Subcutaneous abdominal adipose tissue (tissue), 5 donors: Measurements from ENCODE around the gene MIA.
"Not testable (repeated sequence)": the region's sequence is repeated elsewhere in the genome, so short reads cannot be mapped to it uniquely, and the experiment has no call there.

Experiments used
- H3K27ac ChIP-seq: one replicate; pipeline ENCODE4 v1.7.0; 2013; ENCODE audit warnings: low read depth, mild to moderate bottlenecking, inconsistent platforms, low read length, moderate library complexity
- H3K27me3 ChIP-seq, 5 donors: one replicate each; pipeline ENCODE4 v1.7.0; 2013; ENCODE audit warnings: low read length in 5 of 5, inconsistent platforms in 1 of 5; ENCODE audit not compliant: control insufficient read depth in 5 of 5, insufficient read depth in 4 of 5
- H3K36me3 ChIP-seq, 5 donors: one replicate each; pipeline ENCODE4 v1.7.0; 2013; ENCODE audit warnings: low read length in 5 of 5; ENCODE audit not compliant: control insufficient read depth in 5 of 5, insufficient read depth in 5 of 5
- H3K4me1 ChIP-seq, 5 donors: one replicate each; pipeline ENCODE4 v1.7.0; 2013; ENCODE audit warnings: low read length in 5 of 5, mild to moderate bottlenecking in 3 of 5, moderate library complexity in 1 of 5; ENCODE audit not compliant: control insufficient read depth in 5 of 5, insufficient read depth in 5 of 5
- H3K4me3 ChIP-seq, 5 donors: one replicate each; pipeline ENCODE4 v1.7.0; 2013; ENCODE audit warnings: low read length in 5 of 5, low read depth in 1 of 5
- H3K9ac ChIP-seq, 5 donors: one replicate each; pipeline ENCODE4 v1.7.0; 2013; ENCODE audit warnings: low read length in 5 of 5, mild to moderate bottlenecking in 4 of 5, moderate library complexity in 3 of 5
- H3K9me3 ChIP-seq, 5 donors: one replicate each; pipeline ENCODE4 v1.7.0; 2013; ENCODE audit warnings: low read length in 5 of 5; ENCODE audit not compliant: control insufficient read depth in 5 of 5
- donor health status: healthy.
- donor health status: healthy.
- donor health status: healthy.
- donor health status: healthy.
- donor health status: healthy.

The MIA gene

DNA sequence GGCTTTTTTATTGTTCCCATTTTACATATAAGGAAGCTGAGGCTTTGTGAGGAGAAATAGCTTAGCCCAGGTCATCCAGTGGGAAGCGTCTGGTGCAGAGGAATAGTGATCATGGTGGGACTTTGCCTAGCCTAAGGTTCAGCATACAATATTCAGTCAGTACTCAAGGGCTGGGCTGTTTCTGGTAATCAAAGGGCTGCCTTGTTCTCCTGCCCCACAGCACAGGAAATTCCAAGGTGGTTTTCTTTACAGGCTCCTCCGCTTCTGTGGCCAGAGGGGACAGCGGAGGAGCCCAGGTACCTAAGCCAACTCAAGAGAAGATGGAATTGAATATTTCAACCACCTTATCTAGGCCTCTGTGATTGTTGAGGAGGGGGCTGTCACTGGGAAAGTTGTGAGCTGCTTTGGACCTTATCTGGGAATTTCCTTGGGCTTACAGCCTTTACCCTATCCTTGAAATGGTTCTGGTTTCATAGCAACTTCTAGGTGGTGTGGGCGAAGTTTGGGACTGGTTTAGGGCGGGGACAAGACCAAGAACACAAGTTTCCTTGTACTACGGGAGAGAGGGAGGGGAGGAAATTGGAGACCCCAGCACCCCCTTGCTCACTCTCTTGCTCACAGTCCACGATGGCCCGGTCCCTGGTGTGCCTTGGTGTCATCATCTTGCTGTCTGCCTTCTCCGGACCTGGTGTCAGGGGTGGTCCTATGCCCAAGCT, at the start of gene MIA:
TSS of gene MIA (plus strand) at position 606 of the 716 bp plus-strand sequence. CDS start at position 628, 22 bp downstream.
- Histone ChIP-seq H3K27ac (no peak within 1 kb of the TSS), H3K4me3 (no peak within 1 kb of the TSS), H3K27me3 (no peaks in the 10 kb centered on the region), H3K9ac (no peak within 1 kb of the TSS), H3K9me3 (no peaks in the 10 kb centered on the region), H3K4me1 (peaks cover 9 to 22% (median 20%) of the 10 kb centered on the region in 5 donors), H3K36me3 (peaks cover 0 to 1% (median 0%) of the 10 kb centered on the region in 5 donors)

- Histone ChIP-seq H3K4me3 (no peak overlapping the region), H3K4me1 (peaks cover 2 to 14% (median 13%) of the 10 kb centered on the region in 5 donors), H3K9ac (no peak overlapping the region), H3K27ac (no peak overlapping the region), H3K36me3 (peaks cover 13 to 74% (median 60%) of the 10 kb centered on the region in 5 donors), H3K9me3 (no peaks in the 10 kb centered on the region), H3K27me3 (no peaks in the 10 kb centered on the region)
Observed at GRCh38 chr19:40726279-40726678, 49.0 kb upstream of the MIA start.

DNA sequence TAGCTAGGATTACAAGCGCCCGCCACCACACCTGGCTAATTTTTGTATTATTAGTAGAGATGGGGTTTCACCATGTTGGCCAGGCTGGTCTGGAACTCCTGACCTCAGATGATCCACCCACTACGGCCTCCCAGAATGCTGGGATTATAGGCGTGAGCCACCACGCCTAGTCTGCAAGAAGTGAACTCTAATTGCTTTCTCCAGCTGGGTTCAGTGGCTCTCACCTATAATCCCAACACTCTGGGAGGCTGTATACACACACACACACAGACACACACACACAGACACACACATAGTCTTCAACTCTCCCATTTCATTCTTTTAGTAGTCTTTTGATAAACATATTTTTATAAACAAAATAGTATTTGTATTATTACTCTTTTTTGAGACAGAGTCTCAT, 45.3 kb upstream of the MIA start:
- H3K36me3 ChIP-seq: peaks cover 25 to 87% (median 84%) of the 10 kb centered on the region in 5 donors
- H3K4me3 ChIP-seq, H3K27ac ChIP-seq, H3K4me1 ChIP-seq, H3K9me3 ChIP-seq, H3K27me3 ChIP-seq, H3K9ac ChIP-seq: not testable (repeated sequence)

GRCh38 chr19:40732304-40732703, 43.0 kb upstream of the MIA start:
- not testable (repeated sequence) for H3K27me3 ChIP-seq, H3K4me1 ChIP-seq, H3K4me3 ChIP-seq, H3K9ac ChIP-seq, H3K9me3 ChIP-seq, H3K27ac ChIP-seq
- peaks cover 20 to 93% (median 89%) of the 10 kb centered on the region in 5 donors for H3K36me3 ChIP-seq

- H3K4me3 ChIP-seq: no peak overlapping the region
- no peak overlapping the region for H3K27ac ChIP-seq
- peaks cover 20 to 89% (median 86%) of the 10 kb centered on the region in 5 donors for H3K36me3 ChIP-seq
- H3K9me3 ChIP-seq: no peaks in the 10 kb centered on the region
- H3K4me1 ChIP-seq: no peaks in the 10 kb centered on the region
- H3K9ac ChIP-seq: no peak overlapping the region
- no peaks in the 10 kb centered on the region for H3K27me3 ChIP-seq
Observed at GRCh38 chr19:40733149-40733548, 42.2 kb upstream of the MIA start.

- Histone ChIP-seq H3K27ac (no peak overlapping the region), H3K9me3 (no peaks in the 10 kb centered on the region), H3K4me3 (no peak overlapping the region), H3K27me3 (no peaks in the 10 kb centered on the region), H3K9ac (no peak overlapping the region), H3K4me1 (peaks cover 0 to 7% (median 5%) of the 10 kb centered on the region in 5 donors), H3K36me3 (peaks cover 19 to 94% (median 89%) of the 10 kb centered on the region in 5 donors)
Observed at GRCh38 chr19:40735013-40735771, 40.1 kb upstream of the MIA start.

DNA sequence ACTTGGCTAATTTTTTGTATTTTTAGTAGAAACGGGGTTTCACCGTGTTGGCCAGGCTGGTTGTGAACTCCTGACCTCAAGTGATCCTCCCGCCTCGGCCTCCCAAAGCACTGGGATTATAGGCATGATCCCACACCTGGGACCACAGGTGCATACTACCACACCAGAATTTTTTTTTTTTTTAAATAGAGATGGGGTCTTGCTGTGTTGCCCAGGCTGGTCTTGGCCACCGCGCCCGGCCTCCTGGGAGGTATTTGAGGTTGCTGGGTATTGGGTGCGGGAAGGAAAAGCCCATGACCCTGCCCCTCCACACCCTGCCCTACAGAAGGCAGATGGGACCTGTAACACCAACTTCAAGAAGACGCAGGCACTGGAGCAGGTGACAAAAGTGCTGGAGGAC, 38.7 kb upstream of the MIA start:
- no peak overlapping the region for H3K9ac ChIP-seq
- no peak overlapping the region for H3K4me3 ChIP-seq
- H3K27me3 ChIP-seq: no peaks in the 10 kb centered on the region
- H3K27ac ChIP-seq: no peak overlapping the region
- H3K4me1 ChIP-seq: peaks cover 0 to 14% (median 13%) of the 10 kb centered on the region in 5 donors
- H3K36me3 ChIP-seq: peaks cover 12 to 86% (median 82%) of the 10 kb centered on the region in 5 donors
- no peaks in the 10 kb centered on the region for H3K9me3 ChIP-seq

DNA sequence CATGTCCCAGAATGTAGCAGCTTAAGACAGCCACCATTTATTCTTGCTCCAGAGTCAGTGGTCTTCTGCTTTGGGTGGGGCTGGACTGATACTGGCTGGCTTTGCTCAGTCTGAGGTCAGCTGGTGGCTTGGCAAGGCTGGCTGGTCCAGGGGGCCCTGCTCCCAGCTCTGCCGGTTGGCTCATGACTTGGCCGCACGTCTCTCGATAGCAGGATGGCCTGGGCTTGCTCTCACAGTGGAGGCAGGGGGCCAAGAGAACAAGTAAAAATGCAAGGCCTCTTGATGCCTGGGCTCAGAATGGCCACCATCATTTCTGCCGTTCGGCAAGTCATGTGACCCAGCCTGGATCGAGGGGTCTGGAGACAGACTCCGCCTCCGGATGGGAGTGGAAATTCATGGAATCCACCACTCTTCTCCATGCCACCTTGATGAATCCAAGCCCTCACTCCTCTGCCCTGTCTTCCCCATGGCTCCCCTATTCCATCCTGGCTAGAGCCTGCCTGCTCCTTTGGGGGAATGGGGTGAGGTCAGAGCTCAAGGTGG, 38.1 kb upstream of the MIA start:
- Histone ChIP-seq H3K36me3 (peaks cover 12 to 84% (median 78%) of the 10 kb centered on the region in 5 donors), H3K4me3 (no peak overlapping the region), H3K27ac (no peak overlapping the region), H3K9ac (no peak overlapping the region), H3K4me1 (peaks cover 0 to 14% (median 13%) of the 10 kb centered on the region in 5 donors), H3K27me3 (no peaks in the 10 kb centered on the region), H3K9me3 (no peaks in the 10 kb centered on the region)

GRCh38 chr19:40739030-40739839, 36.1 kb upstream of the MIA start:
- peak overlapping the region; percentile 54 for H3K27ac ChIP-seq
- H3K36me3 ChIP-seq: peaks cover 3 to 77% (median 69%) of the 10 kb centered on the region in 5 donors
- peak overlapping the region in 1 of 5 donors; percentile 19 for H3K9ac ChIP-seq
- no peaks in the 10 kb centered on the region for H3K27me3 ChIP-seq
- peaks cover 0 to 14% (median 13%) of the 10 kb centered on the region in 5 donors for H3K4me1 ChIP-seq
- no peak overlapping the region for H3K4me3 ChIP-seq
- H3K9me3 ChIP-seq: no peaks in the 10 kb centered on the region
